ENCODE data around the gene NEK3.

DNA sequence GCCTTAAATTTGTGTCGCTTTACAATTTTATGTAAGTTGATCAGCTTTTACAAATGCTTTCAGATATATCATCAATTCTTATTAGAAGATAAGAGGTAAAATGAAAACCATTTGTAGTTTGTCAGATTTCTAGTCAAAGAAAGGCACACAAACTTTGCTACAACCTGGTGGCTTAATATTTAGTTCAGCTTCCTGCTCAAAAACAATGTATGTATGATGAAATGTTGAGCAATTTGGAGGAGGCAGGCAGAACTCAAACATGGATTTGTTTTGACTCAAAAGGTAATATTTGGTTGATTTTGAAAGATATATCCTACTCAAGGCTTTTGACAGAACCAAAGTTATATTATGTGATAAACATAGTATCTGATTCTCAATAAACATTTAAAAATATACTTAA is 54.8 kb downstream of the NEK3 start:
- TF ChIP-seq, protein P1, sequence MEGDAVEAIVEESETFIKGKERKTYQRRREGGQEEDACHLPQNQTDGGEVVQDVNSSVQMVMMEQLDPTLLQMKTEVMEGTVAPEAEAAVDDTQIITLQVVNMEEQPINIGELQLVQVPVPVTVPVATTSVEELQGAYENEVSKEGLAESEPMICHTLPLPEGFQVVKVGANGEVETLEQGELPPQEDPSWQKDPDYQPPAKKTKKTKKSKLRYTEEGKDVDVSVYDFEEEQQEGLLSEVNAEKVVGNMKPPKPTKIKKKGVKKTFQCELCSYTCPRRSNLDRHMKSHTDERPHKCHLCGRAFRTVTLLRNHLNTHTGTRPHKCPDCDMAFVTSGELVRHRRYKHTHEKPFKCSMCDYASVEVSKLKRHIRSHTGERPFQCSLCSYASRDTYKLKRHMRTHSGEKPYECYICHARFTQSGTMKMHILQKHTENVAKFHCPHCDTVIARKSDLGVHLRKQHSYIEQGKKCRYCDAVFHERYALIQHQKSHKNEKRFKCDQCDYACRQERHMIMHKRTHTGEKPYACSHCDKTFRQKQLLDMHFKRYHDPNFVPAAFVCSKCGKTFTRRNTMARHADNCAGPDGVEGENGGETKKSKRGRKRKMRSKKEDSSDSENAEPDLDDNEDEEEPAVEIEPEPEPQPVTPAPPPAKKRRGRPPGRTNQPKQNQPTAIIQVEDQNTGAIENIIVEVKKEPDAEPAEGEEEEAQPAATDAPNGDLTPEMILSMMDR (IDR thresholded peaks at IDR 0.05) = no peak
- no peak for TF ChIP-seq ZFX (IDR thresholded peaks at IDR 0.05; ENCODE audit: borderline replicate concordance)

Data from 22Rv1 (cell line).